Esophagus (tissue), 2 donors: ENCODE measurements around the gene ANTXR1. TPM values are rescaled to one million over a fixed set of nuclear protein-coding genes. Genes with fewer than 3 reads are reported as not detected.
A peak's percentile ranks its signal among the peaks of the same experiment; 100 is the strongest.

Experiments
- H3K27ac ChIP-seq, 2 donors: one replicate each; pipeline ENCODE4 v1.5.1; 2013; ENCODE audit warnings: low read depth in 2 of 2, mild to moderate bottlenecking in 2 of 2, inconsistent platforms in 1 of 2, low read length in 1 of 2, moderate library complexity in 1 of 2
- H3K27me3 ChIP-seq, 2 donors: one replicate each; pipeline ENCODE4 v1.6.1; 2013; ENCODE audit warnings: low read length in 2 of 2, control low read depth in 1 of 2, mild to moderate bottlenecking in 1 of 2; ENCODE audit not compliant: insufficient read depth in 2 of 2, control insufficient read depth in 1 of 2
- H3K36me3 ChIP-seq, 2 donors: one replicate each; pipeline ENCODE4 v1.6.1; 2013; ENCODE audit warnings: low read length in 1 of 2; ENCODE audit not compliant: control insufficient read depth in 2 of 2, insufficient read depth in 2 of 2
- H3K4me1 ChIP-seq, 2 donors: one replicate each; pipeline ENCODE4 v1.6.1; 2013; ENCODE audit warnings: low read length in 1 of 2; ENCODE audit not compliant: control insufficient read depth in 2 of 2, insufficient read depth in 2 of 2
- H3K4me3 ChIP-seq, 2 donors: one replicate each; pipeline ENCODE4 v1.5.1; 2013; ENCODE audit warnings: low read length in 2 of 2, mild to moderate bottlenecking in 2 of 2, low read depth in 1 of 2, moderate library complexity in 1 of 2
- H3K9me3 ChIP-seq, 2 donors: one replicate each; pipeline ENCODE4 v1.6.1; 2013; ENCODE audit warnings: mild to moderate bottlenecking in 2 of 2, low read depth in 1 of 2, low read length in 1 of 2, moderate library complexity in 1 of 2; ENCODE audit not compliant: control insufficient read depth in 2 of 2, insufficient read depth in 1 of 2
- WGBS, 2 donors: extraction: QIAGEN DNeasy Blood & Tissue Kit; methylation state at CpG; one replicate each; pipeline ENCODE4 v1.1.7; 2013; 5-methylcytosine and 5-hydroxymethylcytosine counted together
- polyA plus RNA-seq, 2 donors: library from polyadenylated mRNA; stranded (reverse); fragments of 200-250 nt; gene quantifications; one replicate each; pipeline ENCODE4 v1.2.3, GENCODE V29; 2013
- donor health status: healthy with polysubstance abuse.
- donor health status: Bipolar disorder and iron deficiency.

Gene ANTXR1
- polyA plus RNA-seq, 2 donors = 5.0 to 8.5 TPM

- Histone ChIP-seq H3K27me3 (peaks cover 0 to 2% of the 10 kb centered on the region in 2 donors), H3K27ac (peak overlapping the region in 1 of 2 donors; percentile 36), H3K4me3 (no peak overlapping the region), H3K4me1 (peaks cover 3 to 14% of the 10 kb centered on the region in 2 donors), H3K9me3 (no peaks in the 10 kb centered on the region), H3K36me3 (no peaks in the 10 kb centered on the region)
- 73 to 74% methylated on average over 7 of the region's 7 CpGs for WGBS, 2 donors
Observed at GRCh38 chr2:69175790-69176715, 163.1 kb downstream of the ANTXR1 start.

DNA sequence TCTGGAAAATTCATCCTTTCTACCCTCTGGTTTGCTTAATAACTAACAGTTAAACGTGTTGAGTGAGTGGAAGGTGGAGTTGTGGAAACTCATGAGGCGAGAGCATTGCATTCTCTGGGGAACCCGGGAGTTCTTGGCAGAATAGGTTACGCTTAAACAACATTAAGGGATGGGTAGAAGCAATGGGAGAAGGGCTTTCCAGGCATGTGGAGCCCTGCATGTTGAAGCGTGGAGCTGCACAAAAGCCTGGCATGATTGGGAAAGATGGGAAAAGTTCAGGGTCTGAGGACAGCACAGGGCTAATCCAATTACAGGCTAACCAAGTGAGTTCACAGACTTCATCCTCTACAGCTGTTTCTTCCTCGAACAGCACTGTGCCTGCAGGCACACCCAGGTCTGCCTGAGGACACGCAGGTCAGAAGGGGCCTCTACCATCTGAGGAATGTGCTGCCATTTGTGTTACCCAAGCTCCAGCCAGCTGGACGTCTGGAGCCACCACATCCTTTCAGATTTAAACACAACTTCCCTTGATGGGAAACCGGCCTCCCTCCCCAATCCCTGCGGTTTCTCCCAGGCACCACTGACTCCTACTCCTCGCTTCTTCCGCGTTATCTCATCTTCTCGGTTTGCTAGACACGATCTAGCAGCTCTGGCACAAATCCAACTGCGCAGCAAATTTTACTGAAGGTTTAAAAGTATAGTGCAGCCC is 164.2 kb downstream of the ANTXR1 start:
- Histone ChIP-seq H3K4me1 (peaks cover 3 to 19% of the 10 kb centered on the region in 2 donors), H3K9me3 (no peaks in the 10 kb centered on the region), H3K27me3 (peaks cover 0 to 2% of the 10 kb centered on the region in 2 donors), H3K36me3 (no peaks in the 10 kb centered on the region), H3K4me3 (no peak overlapping the region), H3K27ac (peak overlapping the region; percentile 77 to 89)
- 52 to 57% methylated on average over 16 of the region's 16 CpGs for WGBS, 2 donors

DNA sequence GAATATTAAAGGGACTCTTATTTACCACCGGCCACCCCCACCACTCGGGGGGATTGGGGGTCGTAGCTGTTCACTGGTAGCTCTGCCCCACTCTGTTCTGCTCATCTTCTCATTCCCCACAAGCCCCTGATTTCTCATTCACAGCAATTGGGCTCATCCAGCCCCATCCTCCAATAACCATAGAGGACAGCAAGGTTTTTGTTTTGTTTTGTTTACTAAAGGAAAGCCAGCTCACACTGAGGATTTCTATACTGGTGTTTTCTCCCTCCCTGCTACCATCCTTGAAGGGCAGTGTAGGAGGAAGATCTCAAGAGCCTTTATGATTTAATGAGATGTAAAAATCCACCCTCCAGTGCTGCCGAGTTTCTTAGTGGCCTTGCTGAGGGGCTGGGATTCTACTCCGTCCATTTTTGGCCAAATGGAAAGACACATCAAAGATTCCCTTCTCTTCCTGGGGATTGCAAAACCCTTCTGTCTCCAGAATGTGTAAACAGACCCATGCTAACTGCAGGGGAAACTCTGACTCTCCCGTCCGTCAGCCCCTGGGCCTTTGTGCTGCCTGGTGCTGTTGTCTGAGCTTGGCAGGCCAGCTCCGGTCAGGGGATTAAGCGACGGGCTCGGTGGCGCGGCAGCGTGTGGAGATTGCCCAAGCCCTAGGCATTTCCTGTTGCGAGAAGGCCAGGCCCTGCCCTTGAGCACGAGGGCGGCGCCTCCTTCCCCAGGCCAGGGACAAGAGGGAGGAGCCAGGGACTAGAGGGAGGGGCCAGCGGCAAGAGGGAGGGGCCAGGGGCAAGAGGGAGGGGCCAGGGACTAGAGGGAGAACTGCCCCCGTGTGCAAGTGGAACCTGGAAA is 165.0 kb downstream of the ANTXR1 start:
- no peaks in the 10 kb centered on the region for H3K9me3 ChIP-seq
- 22% methylated on average over 20 of the region's 20 CpGs for WGBS, 2 donors
- H3K4me3 ChIP-seq = no peak overlapping the region
- H3K4me1 ChIP-seq = peaks cover 3 to 19% of the 10 kb centered on the region in 2 donors
- peak overlapping the region; percentile 77 to 89 for H3K27ac ChIP-seq
- peaks cover 0 to 2% of the 10 kb centered on the region in 2 donors for H3K27me3 ChIP-seq
- H3K36me3 ChIP-seq = no peaks in the 10 kb centered on the region

- peaks cover 3 to 19% of the 10 kb centered on the region in 2 donors for H3K4me1 ChIP-seq
- WGBS, 2 donors = 70 to 78% methylated on average over 3 of the region's 3 CpGs
Observed at GRCh38 chr2:69178756-69179155, 165.8 kb downstream of the ANTXR1 start.

DNA sequence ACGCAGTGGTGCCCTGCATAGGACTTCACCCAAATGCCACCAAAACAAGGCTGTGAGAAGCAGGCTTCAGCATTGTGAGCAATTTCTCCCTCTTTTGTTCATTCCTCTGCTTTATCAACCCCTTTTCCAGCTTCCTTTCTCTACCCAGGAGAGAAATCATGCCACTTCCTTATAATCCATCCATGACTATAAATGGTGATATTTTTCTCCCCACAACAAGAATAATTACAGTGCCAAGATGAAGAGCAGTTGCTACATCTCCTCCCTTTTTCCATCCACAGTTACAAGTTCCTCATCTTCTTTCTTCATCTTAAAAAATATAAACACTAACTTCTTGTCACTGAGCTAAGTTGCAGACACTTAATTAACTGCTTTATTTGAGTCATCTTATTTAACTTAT is 167.2 kb downstream of the ANTXR1 start:
- Histone ChIP-seq H3K27me3 (peaks cover 0 to 2% of the 10 kb centered on the region in 2 donors), H3K4me3 (no peak overlapping the region), H3K36me3 (no peaks in the 10 kb centered on the region), H3K4me1 (peaks cover 5 to 19% of the 10 kb centered on the region in 2 donors), H3K27ac (no peak overlapping the region), H3K9me3 (no peaks in the 10 kb centered on the region)
- 78 to 93% methylated on average over 1 of the region's 1 CpG for WGBS, 2 donors

More at GRCh38 chr2:69178756-69179155, 165.8 kb downstream of the ANTXR1 start:
- Histone ChIP-seq H3K4me3 (no peak overlapping the region), H3K27ac (peak overlapping the region; percentile 44 to 89), H3K36me3 (no peaks in the 10 kb centered on the region), H3K27me3 (peaks cover 0 to 2% of the 10 kb centered on the region in 2 donors), H3K9me3 (no peaks in the 10 kb centered on the region)

DNA sequence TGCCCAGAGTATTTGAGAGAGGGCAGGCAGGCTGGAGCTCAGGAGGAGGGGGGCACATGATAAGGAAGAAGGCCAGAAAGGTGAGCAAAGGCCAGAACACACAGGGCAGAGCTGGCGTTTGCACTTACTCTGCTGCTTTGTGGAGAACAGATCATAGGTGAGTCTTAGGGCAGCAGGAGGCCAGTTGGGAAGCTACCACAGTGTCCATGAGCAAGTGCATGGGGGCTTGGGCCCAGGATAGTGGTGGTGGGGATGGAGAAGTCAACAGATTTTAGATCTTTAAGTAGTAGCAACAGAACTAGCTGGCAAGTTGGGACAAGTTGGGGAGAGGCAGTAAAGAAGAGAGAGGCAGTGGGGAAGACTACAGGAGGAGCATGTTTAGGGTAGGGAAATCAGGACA is 168.0 kb downstream of the ANTXR1 start:
- Histone ChIP-seq H3K27ac (peak overlapping the region in 1 of 2 donors; percentile 64), H3K4me3 (no peak overlapping the region), H3K27me3 (peaks cover 0 to 2% of the 10 kb centered on the region in 2 donors), H3K9me3 (no peaks in the 10 kb centered on the region), H3K4me1 (peaks cover 5 to 19% of the 10 kb centered on the region in 2 donors), H3K36me3 (no peaks in the 10 kb centered on the region)
- WGBS, 2 donors = 44 to 64% methylated on average over 1 of the region's 1 CpG

DNA sequence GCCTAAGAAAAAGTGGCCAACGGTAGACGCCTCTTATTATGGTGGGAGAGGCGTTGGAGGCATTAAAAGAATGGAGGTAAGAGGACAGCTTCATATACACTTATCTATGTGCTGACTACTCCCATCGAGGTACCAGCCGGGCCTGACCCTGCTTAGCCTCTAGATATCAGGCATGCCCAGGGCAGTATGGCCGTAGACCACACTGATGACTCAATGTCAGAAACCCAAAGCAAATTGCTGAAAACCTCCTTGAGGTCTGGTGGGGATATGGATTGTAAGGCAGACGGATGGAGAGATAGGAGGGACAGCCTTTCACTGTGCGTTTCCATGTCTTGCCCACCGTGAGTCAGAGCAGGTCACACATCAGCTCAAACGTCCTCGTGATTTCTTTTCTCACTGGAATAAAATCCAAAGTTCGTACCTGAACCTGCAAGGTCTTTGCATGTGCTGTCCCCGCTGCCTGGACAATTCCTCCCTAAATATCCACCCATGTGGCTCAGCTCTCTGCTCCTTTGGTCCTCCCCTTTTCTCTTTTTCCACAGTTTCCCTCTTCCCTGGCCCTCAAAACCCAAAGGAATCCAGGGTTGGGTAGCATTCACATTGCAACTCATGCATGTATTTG is 168.9 kb downstream of the ANTXR1 start:
- Histone ChIP-seq H3K27ac (no peak overlapping the region), H3K36me3 (no peaks in the 10 kb centered on the region), H3K9me3 (no peaks in the 10 kb centered on the region), H3K27me3 (no peaks in the 10 kb centered on the region), H3K4me1 (peaks cover 5 to 19% of the 10 kb centered on the region in 2 donors), H3K4me3 (no peak overlapping the region)
- WGBS, 2 donors = 90 to 95% methylated on average over 13 of the region's 13 CpGs

DNA sequence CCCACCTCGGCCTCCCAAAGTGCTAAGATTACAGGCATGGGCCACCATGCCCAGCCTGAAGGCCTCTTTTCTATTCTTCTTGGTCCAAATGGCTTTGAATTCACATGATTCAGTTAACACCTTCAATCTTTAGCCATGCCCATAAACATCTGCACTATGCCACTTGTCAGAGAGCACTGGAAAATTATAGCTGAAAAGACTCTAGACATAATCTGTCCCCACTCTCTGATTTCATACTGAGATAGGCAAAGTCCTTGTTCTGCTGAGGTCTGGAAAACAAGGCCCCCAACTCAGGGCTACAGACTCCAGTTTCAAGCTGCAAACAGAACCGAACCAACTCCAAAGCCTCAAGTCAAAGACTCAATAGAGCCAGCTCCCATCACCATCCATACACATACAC is 170.7 kb downstream of the ANTXR1 start:
- Histone ChIP-seq H3K9me3 (no peaks in the 10 kb centered on the region), H3K27me3 (no peaks in the 10 kb centered on the region), H3K4me1 (peaks cover 5 to 11% of the 10 kb centered on the region in 2 donors), H3K27ac (peak overlapping the region; percentile 48 to 50), H3K36me3 (no peaks in the 10 kb centered on the region), H3K4me3 (no peak overlapping the region)
- 47 to 71% methylated on average over 2 of the region's 2 CpGs for WGBS, 2 donors
